Activated CD4-positive, CD25-positive, alpha-beta regulatory T cell treated with anti-CD3 and anti-CD28 coated beads, Interleukin-2, amount 50 U/mL, for 24 hours (primary cell): ENCODE measurements around the gene SPACDR.
"Not testable (repeated sequence)": the region's sequence is repeated elsewhere in the genome, so short reads cannot be mapped to it uniquely, and the experiment has no call there.

Experiments
- ATAC-seq, 2 donors: fragments of 150-1000 bp; cut with Tn5 transposase; one replicate each; pipeline ENCODE4 v1.10.0; 2021; ENCODE audit warnings: mild to moderate bottlenecking in 1 of 2, moderate library complexity in 1 of 2

SPACDR gene

GRCh38 chr7:100465299-100465698 lies 1.2 kb upstream of the SPACDR start:
- ATAC-seq = no peak

- ATAC-seq = no peak
Measured at GRCh38 chr7:100464791-100465190, 731 bp upstream of the SPACDR start.

- ATAC-seq = no peak
Measured at GRCh38 chr7:100457033-100457432, 7.0 kb downstream of the SPACDR start.

- ATAC-seq = no peak
Measured at GRCh38 chr7:100456562-100456961, 7.5 kb downstream of the SPACDR start.

GRCh38 chr7:100455206-100455605 lies 8.9 kb downstream of the SPACDR start:
- ATAC-seq = no peak

- ATAC-seq = not testable (repeated sequence)
Measured at GRCh38 chr7:100453854-100454253, 10.2 kb downstream of the SPACDR start.

- no peak for ATAC-seq
Measured at GRCh38 chr7:100452513-100452912, 11.5 kb downstream of the SPACDR start.

GRCh38 chr7:100449190-100449795 lies 14.8 kb downstream of the SPACDR start:
- no peak for ATAC-seq

- not testable (repeated sequence) for ATAC-seq
Measured at GRCh38 chr7:100447363-100447762, 16.7 kb downstream of the SPACDR start.

- no peak for ATAC-seq
Measured at GRCh38 chr7:100446040-100446439, 18.0 kb downstream of the SPACDR start.

GRCh38 chr7:100444311-100445278 lies 19.5 kb downstream of the SPACDR start:
- peak; percentile 53 to 62 for ATAC-seq

GRCh38 chr7:100443096-100443840 lies 20.8 kb downstream of the SPACDR start:
- ATAC-seq = no peak

- no peak for ATAC-seq
Measured at GRCh38 chr7:100441641-100442535, 22.2 kb downstream of the SPACDR start.

GRCh38 chr7:100439244-100439643 lies 24.8 kb downstream of the SPACDR start:
- ATAC-seq = not testable (repeated sequence)

- ATAC-seq = not testable (repeated sequence)
Measured at GRCh38 chr7:100438731-100439130, 25.3 kb downstream of the SPACDR start.

GRCh38 chr7:100438172-100438571 lies 25.9 kb downstream of the SPACDR start:
- no peak for ATAC-seq

GRCh38 chr7:100437150-100438100 lies 26.6 kb downstream of the SPACDR start:
- ATAC-seq = no peak

- peak; percentile 28 to 41 for ATAC-seq
Measured at GRCh38 chr7:100435401-100436304, 28.4 kb downstream of the SPACDR start.

- ATAC-seq = no peak
Measured at GRCh38 chr7:100434297-100435144, 29.5 kb downstream of the SPACDR start.
